Activated T-cell treated with anti-CD3 and anti-CD28 coated beads, Interleukin-2, amount 50 U/mL, for 24 hours (primary cell): ENCODE data around the gene C17orf113.
"Not testable (repeated sequence)": the region's sequence is repeated elsewhere in the genome, so short reads cannot be mapped to it uniquely, and the experiment has no call there.

ENCODE experiments used
- DNase-seq: peaks from one replicate; pipeline ENCODE4 v3.0.0-alpha.2; 2020
- H3K27ac Mint-ChIP-seq: 2 replicates; pipeline ENCODE4 v1.8.0; 2020; ENCODE audit warnings: mild to moderate bottlenecking, mixed read lengths
- H3K27me3 Mint-ChIP-seq: 2 replicates; pipeline ENCODE4 v1.8.0; 2020; ENCODE audit warnings: mixed read lengths
- H3K36me3 Mint-ChIP-seq: 2 replicates; pipeline ENCODE4 v1.8.0; 2020; ENCODE audit warnings: low read depth, mixed read lengths
- H3K4me1 Mint-ChIP-seq: 2 replicates; pipeline ENCODE4 v1.8.0; 2020; ENCODE audit warnings: low read depth, mixed read lengths
- H3K4me3 Mint-ChIP-seq: 2 replicates; pipeline ENCODE4 v1.8.0; 2020; ENCODE audit warnings: mild to moderate bottlenecking, moderate library complexity, mixed read lengths
- H3K9me3 Mint-ChIP-seq: 2 replicates; pipeline ENCODE4 v1.8.0; 2020; ENCODE audit warnings: mixed read lengths

The C17orf113 gene

DNA sequence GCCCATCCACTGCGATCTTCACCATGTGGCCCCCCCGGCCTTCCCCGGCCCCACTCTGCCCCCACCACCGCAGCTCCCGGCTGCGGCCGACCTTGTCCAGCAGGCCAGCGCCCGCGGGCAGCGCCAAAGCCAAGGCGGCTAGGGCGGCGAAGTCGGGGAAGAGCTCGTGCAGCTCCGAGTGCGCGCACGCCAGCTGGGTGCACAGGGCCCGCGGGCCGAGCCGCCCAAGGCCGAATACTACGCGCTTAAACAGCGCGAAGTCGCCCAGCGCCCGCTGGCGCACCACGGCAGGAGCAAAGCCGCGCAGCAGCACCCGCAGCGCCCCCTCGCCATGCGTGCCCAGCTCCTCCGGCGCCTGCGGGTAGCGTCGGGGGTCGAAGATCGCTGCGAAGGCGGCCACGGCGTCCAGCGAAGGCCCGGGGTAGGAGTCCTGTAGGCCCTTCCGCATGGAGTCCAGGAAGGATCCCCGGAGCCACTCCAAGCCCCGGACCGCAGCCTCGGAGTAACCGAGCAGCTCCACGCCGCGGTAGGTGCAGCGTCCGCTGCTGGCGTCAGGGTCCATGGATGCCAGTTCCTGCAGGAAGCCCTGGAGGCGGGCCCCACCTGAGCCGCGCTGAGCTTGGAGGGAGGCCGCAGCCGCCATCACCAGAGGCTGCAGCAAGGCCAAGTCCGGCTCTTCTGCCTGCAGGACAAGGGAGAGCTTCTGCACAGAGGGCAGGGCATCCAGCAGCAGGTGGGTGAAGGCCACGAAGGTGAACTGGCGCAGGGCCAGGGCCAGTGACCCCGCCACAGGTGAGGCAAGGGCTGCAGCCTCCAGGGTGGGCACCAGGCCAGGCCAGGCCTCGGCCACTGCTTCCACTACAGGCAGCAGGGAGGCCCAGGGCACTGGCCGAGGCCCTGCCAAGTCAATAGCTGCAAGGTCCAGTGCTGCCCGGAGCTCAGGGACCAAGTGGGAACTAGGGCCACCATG lies 10.3 kb downstream of the C17orf113 start:
- no peak for DNase-seq
- Mint-ChIP-seq H3K4me3 (no peak overlapping the region), H3K9me3 (no peaks in the 10 kb centered on the region), H3K27me3 (peaks cover 15% of the 10 kb centered on the region), H3K4me1 (no peaks in the 10 kb centered on the region), H3K36me3 (no peaks in the 10 kb centered on the region), H3K27ac (no peak overlapping the region)

DNA sequence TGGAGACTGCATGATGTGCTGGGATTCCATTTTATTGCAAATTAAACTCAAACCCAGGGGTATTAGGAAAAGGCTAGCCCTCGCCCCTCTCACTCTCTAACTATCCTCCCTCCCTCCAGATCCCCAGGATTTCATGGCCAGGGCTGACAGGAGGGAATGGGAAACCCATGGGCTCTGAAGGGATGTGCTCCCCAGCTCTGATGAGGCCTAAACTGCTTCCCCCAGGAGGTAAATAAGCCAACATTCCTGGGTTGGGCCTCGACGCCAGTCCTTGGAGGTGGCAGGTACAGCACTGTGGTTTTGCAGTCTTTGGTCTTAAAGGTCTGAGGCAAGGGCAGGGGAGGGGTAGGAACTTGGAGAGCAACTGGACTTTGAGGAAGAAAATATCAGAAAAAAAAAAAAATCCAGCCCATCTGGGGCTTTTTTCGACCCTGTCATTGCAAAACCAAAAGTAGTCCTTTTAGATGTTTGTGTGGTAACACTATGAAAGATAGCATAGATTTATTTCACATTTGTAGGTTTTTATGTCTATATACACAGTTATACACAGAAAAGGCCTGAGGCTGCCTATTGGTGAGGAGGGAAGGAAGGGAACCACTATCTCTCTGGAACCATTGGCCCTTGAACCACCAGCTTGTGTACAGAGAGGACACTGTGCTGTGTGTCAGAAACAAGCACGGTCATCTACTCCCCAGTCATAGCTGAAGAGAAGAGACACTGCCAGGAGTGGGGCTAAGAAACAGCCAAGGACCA lies 12.0 kb downstream of the C17orf113 start:
- Mint-ChIP-seq H3K27me3 (peaks cover 15% of the 10 kb centered on the region), H3K4me3 (no peak overlapping the region), H3K36me3 (no peaks in the 10 kb centered on the region), H3K27ac (no peak overlapping the region), H3K4me1 (peaks cover 7% of the 10 kb centered on the region), H3K9me3 (no peaks in the 10 kb centered on the region)
- no peak for DNase-seq

DNA sequence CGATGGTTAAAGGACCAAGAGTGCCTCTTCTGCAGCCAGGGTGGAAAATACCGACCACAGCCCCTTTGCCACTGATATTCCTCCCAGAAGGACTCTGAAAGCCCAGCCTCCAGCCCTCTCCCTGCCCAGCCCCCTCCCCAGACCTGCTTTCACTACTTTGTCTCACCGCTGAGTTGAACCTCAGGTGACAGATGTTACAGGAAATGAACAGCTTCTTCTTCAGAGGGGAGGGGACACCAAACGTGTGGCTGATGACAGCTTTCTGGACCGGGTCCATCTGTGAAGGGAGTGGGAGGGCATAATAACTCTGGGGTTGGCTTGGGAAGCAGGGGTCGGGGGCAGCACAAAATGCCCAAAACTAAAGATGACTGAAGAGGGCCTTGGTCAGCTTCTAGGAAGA lies 16.3 kb downstream of the C17orf113 start:
- no peak for DNase-seq
- Mint-ChIP-seq H3K4me3 (no peak overlapping the region), H3K27ac (no peak overlapping the region), H3K36me3 (no peaks in the 10 kb centered on the region), H3K27me3 (peaks cover 10% of the 10 kb centered on the region), H3K4me1 (peaks cover 7% of the 10 kb centered on the region), H3K9me3 (no peaks in the 10 kb centered on the region)

DNA sequence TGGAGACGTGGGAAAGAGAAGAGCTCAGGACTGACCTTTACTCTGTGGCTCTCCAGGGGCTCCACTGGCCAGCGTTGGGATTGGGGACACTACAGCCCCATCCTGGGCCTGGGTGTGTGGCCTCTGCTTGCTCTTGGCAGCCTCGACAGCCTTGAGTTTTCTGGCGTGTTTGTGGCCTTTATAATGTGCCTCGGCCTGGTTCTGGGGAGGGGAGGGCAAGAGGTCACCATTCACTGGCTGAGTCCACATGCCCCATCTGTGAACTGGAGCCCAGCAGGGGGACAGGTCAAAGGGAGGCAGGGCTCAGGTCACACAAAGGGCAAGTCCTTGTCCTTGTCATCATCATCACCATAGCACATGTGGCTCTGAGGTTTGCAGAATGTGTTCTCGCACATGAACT lies 18.8 kb downstream of the C17orf113 start:
- Mint-ChIP-seq H3K27ac (no peak overlapping the region), H3K4me3 (no peak overlapping the region), H3K27me3 (no peaks in the 10 kb centered on the region), H3K36me3 (no peaks in the 10 kb centered on the region), H3K4me1 (peaks cover 7% of the 10 kb centered on the region), H3K9me3 (no peaks in the 10 kb centered on the region)
- DNase-seq = no peak

DNA sequence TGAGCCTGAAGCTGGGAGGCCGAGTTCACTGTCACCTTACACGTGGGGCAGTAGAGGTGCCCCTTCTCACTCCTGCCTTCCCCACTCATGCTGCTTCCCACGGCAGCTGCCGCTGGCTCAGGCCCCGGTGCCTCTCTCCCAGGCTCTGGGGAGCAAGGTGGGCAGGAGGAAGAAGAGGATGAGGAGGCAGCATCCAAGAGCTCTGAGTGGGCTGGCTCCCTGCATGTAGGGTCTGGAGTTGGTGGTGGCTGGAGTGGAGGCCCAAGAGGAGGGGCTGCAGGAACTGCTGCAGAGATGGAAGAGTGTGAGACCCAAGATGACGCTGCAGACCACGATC lies 21.6 kb downstream of the C17orf113 start:
- Mint-ChIP-seq H3K4me1 (peaks cover 13% of the 10 kb centered on the region), H3K4me3 (no peak overlapping the region), H3K9me3 (no peaks in the 10 kb centered on the region), H3K27me3 (no peaks in the 10 kb centered on the region), H3K36me3 (peaks cover 22% of the 10 kb centered on the region), H3K27ac (no peak overlapping the region)
- DNase-seq = no peak

DNA sequence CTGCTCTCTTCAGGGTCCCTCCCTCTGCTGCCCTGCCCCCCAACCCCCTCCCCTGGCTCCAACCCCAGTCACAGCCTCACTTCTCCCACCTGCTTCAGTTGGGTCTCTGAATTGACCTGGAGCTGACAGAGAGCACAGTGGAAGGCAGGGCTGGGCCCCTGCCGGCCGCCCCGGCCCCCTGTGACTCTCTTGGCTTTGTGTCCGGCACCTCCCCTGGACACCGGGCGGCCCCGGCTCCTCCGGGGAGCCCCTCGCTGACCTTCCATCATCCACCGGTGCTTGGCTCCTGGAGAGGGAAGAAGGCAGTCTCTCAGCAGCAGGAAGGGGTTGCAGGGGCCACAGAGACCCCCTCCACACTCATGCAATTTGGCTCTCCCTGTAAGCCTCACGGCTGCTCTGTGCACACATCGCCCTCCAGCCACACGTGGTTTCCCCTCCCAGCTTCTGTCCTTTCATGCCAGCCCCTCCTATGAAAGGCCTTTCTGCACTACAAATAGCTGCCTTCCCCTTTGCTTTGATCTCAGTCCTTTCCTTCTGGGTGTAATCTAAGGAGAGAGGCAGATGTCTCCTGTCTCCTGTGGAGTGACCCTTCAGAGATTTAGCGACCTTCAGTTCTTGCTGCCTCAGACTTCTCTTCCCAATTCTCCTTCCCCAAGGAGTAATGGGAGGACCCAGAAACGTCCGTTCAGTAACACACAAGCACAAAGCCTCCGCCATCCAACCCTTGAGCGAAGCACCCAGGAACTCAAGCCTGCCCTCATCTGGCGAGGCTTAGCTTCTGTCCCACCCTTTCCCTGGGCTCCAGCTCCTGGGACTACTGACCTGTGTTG lies 22.2 kb downstream of the C17orf113 start:
- Mint-ChIP-seq H3K36me3 (peaks cover 27% of the 10 kb centered on the region), H3K27ac (no peak overlapping the region), H3K4me3 (no peak overlapping the region), H3K27me3 (no peaks in the 10 kb centered on the region), H3K9me3 (no peaks in the 10 kb centered on the region), H3K4me1 (peaks cover 12% of the 10 kb centered on the region)
- no peak for DNase-seq

DNA sequence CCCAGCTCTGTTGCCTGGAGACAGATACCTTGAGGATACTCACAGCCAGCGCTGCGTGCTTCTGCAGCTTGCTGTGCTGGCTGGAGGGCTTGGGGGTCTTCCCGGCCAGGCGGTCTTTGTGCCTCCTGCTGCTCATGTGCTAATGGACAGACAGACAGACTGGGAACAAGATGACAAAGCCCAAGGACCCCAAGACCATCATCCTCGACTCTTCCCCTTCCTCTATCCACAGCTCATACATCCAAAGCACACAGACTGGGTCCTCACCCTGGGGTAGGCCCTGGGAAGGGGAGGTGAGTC lies 22.9 kb downstream of the C17orf113 start:
- Mint-ChIP-seq H3K27me3 (no peaks in the 10 kb centered on the region), H3K4me1 (peaks cover 12% of the 10 kb centered on the region), H3K9me3 (no peaks in the 10 kb centered on the region), H3K27ac (no peak overlapping the region), H3K36me3 (peaks cover 32% of the 10 kb centered on the region), H3K4me3 (no peak overlapping the region)
- DNase-seq = no peak

DNA sequence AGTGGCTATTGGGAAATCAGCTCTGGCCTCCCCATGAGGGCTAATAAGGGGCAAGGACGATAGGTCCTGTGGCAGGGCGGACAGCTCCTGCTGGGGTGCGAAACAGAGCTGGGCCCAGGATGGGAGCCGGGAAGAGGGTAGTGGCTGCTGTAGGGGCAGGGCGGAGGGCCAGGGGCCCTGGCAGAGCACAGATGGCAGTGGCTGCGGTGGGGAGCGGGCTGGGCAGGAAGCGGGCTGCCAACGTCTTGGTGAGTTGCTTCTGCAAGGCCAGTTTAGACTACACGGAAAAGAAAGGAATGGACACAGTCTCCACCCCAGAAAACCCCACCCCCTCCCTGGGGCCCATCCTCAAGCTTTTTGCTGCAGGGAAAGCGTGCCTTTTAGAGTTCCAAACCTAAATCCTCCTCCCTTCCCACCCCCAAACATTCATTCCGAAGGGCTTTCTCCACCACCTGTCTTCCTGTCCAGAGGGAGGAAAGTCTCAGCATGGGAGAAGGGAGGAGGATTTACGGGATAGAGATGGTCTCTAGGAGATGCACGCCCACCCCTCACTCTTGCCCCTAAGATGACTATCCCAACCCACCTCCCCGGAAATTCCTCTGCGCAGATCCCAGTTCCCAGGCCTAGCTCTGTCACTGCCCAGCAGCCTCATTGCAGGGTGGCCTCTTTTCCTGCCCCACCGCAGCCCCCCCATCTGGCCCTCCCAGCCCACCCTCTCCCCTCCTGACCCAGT lies 23.4 kb downstream of the C17orf113 start:
- DNase-seq = no peak
- Mint-ChIP-seq H3K4me3 (no peak overlapping the region), H3K9me3 (no peaks in the 10 kb centered on the region), H3K36me3 (peaks cover 37% of the 10 kb centered on the region), H3K27ac (no peak overlapping the region), H3K4me1 (peaks cover 15% of the 10 kb centered on the region), H3K27me3 (no peaks in the 10 kb centered on the region)

DNA sequence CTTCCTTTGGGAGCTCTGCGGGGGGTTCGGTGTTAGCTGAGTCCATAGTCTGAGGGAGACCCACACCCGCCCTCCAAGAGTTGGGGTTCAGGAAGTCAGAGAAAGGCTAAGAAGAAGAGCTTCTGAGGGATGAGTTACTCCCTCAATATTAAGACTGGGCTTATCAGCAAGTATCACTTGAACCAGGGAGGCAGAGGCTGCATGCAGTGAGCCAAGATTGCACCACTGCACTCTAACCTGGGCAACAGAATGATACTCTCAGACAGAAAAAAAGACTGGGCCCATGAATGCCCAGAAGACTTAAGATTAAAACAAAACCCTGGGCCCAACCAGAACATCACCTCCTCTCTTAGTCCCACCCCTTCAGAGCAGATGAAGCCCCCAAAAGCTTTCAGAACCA lies 24.5 kb downstream of the C17orf113 start:
- H3K4me3 Mint-ChIP-seq = no peak overlapping the region
- no peak for DNase-seq
- H3K27ac Mint-ChIP-seq = peak overlapping the region; percentile 55
- H3K4me1 Mint-ChIP-seq = peaks cover 22% of the 10 kb centered on the region
- peaks cover 46% of the 10 kb centered on the region for H3K36me3 Mint-ChIP-seq
- H3K27me3 Mint-ChIP-seq = no peaks in the 10 kb centered on the region
- H3K9me3 Mint-ChIP-seq = no peaks in the 10 kb centered on the region

DNA sequence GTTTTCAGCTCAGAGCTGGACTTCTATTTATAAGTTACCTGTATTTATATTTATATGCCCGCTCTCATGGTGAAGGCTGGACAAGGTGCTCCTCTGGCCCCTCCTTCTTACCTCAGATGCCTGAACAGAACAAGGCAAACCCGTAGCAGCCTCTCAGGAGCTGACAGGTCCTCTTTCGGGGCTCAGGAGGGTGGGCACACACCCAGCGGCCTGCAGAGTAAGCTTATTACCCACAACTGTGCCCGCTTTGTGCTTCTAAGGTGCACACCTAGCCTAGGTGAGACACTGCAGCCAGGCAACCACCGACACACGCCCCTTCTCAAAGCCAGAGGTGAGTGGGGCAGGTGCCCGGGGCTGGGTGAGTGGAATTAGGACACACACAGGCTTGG lies 25.2 kb downstream of the C17orf113 start:
- Mint-ChIP-seq H3K36me3 (peaks cover 52% of the 10 kb centered on the region), H3K27me3 (no peaks in the 10 kb centered on the region), H3K4me1 (peaks cover 27% of the 10 kb centered on the region), H3K4me3 (no peak overlapping the region), H3K9me3 (no peaks in the 10 kb centered on the region), H3K27ac (peak overlapping the region; percentile 61)
- no peak for DNase-seq

DNA sequence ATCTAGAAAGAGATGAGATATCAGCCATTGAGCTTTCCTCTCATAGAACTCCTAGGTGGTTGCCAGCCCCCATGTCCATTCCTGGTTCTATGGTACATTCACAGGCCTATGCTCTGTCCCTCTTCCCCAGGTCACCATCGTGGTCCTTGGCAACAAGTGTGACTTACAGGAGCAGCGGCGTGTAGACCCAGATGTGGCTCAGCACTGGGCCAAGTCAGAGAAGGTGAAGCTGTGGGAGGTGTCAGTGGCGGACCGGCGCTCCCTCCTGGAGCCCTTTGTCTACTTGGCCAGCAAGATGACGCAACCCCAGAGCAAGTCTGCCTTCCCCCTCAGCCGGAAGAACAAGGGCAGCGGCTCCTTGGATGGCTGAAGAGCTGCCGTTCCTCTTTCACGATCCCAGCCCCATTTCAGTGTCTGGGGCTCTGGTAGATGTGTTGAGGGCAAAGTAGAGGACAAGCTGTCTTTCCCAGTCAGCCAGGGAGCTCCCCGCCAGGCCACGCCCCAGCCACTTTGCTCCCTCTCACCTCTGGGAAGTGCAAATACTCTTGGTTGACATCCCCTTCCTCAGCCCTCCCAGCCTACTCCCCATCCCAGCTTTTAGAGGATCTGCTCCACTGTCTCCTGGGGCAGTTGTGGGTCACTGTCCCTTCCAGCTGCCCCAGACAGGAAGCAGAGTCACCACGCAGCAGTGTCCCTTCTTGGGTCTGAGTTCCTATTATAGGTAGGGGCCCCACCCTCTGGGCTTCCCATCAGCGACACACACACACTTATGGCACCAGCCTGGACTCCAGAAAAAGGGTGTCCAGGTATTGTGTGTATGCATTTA lies 26.7 kb downstream of the C17orf113 start:
- H3K36me3 Mint-ChIP-seq = peaks cover 52% of the 10 kb centered on the region
- H3K27me3 Mint-ChIP-seq = no peaks in the 10 kb centered on the region
- peaks cover 36% of the 10 kb centered on the region for H3K4me1 Mint-ChIP-seq
- peaks cover 2% of the 10 kb centered on the region for H3K9me3 Mint-ChIP-seq
- no peak for DNase-seq
- peak overlapping the region; percentile 61 for H3K27ac Mint-ChIP-seq
- no peak overlapping the region for H3K4me3 Mint-ChIP-seq

DNA sequence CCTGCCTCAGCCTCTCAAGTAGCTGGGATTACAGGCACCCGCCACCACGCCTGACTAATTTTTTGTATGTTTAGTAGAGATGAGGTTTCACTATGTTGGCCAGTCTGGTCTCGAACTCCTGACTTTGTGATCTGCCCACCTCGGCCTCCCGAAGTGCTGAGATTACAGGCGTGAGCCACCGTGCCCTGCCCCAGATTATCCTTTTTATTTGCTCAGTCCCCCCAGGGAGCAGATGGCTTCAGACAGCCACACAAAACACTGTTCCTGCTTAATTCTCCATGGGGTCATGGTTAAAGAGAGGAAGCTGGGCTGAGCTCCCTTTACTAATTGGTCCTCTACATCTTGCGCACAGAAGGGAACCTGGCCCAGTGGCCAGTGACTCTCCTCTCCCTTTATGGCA lies 29.6 kb downstream of the C17orf113 start:
- not testable (repeated sequence) for DNase-seq, H3K27me3 Mint-ChIP-seq, H3K9me3 Mint-ChIP-seq
- peak overlapping the region; percentile 97 for H3K4me3 Mint-ChIP-seq
- peaks cover 69% of the 10 kb centered on the region for H3K36me3 Mint-ChIP-seq
- H3K27ac Mint-ChIP-seq = peak overlapping the region; percentile 88
- H3K4me1 Mint-ChIP-seq = peaks cover 53% of the 10 kb centered on the region

DNA sequence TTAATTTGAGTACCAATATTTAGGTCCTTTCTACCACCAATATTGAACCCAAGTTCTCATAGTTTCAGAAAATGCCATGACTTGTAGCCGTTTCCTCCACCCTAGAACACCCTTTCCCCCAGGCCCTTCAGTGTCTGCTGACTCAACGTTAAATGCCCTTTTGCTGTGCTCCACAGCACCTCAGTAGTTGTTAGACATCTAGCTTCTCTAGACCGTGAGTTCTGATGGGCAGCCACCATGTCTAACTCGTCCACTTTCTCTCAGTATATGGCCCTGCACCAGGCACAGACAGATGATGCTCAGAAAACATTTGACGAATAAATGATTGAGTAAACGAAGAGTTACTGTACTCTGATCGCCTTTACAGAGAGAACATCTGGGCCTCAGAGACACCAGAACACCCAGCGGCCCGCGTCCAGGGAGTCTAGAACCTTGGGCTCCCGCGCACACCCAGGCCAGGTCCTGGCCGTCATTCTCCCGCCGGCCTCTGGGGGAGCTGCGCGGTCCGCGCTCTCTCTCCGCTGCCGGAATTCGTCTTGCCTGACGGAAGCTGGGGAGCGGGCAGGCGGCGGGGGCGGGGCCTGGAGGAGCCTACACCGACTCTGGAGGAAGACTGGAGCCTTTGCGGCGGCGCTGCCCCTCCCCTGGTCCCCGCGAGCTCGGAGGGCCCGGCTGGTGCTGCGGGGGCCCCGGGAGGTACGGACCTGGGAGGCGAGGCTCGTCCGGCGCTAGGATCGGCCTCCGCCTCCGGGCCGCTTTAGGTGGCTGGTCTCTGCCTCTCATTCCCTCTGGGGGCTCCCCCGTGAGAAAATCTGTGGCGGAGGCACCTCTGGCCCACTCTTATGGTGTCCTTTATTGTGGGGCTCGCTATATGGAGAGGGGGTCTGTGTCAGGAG lies 30.6 kb downstream of the C17orf113 start, which contains the start of gene NKIRAS2:
NKIRAS2 (plus strand) TSS at position 582 of the 896 bp plus-strand sequence. CDS start 1,488 bp downstream, outside the sequence.
- peak; percentile 95 for DNase-seq
- no peaks in the 10 kb centered on the region for H3K27me3 Mint-ChIP-seq
- H3K4me1 Mint-ChIP-seq = peaks cover 60% of the 10 kb centered on the region
- H3K4me3 Mint-ChIP-seq = peak within 1 kb of the TSS; percentile 97
- H3K27ac Mint-ChIP-seq = peak within 1 kb of the TSS; percentile 88
- peaks cover 72% of the 10 kb centered on the region for H3K36me3 Mint-ChIP-seq
- H3K9me3 Mint-ChIP-seq = peaks cover 2% of the 10 kb centered on the region
